ENCODE measurements around the gene PPP1R12C. TPM values are rescaled to one million over a fixed set of nuclear protein-coding genes. Genes with fewer than 3 reads are reported as not detected.

The PPP1R12C gene
- total and polyA plus RNA-seq, 7 donors = 20.5 to 59.1 (median 28.5) TPM

- TF ChIP-seq CTCF (IDR thresholded peaks at IDR 0.05) = no peak
- no peak for DNase-seq
- H3K4me3 ChIP-seq = no peak overlapping the region
- no peaks in the 10 kb centered on the region for H3K27me3 ChIP-seq (ENCODE audit: insufficient read depth in 3 of 3, low read length in 2 of 3)
- H3K27ac ChIP-seq = no peak overlapping the region
- no peak for ATAC-seq
- WGBS, 3 donors = 82 to 87% (median 87%) methylated on average over 5 of the region's 5 CpGs
- H3K36me3 ChIP-seq (ENCODE audit: insufficient read depth in 1 of 2, low read depth in 1 of 2) = peaks cover 5 to 75% of the 10 kb centered on the region in 2 donors
- H3K4me1 ChIP-seq = no peaks in the 10 kb centered on the region
- H3K9me3 ChIP-seq = no peaks in the 10 kb centered on the region
- intact Hi-C loops (cut with DNase I) = no loop called here
Observed at GRCh38 chr19:55044286-55044685, 73.2 kb downstream of the PPP1R12C start.

DNA sequence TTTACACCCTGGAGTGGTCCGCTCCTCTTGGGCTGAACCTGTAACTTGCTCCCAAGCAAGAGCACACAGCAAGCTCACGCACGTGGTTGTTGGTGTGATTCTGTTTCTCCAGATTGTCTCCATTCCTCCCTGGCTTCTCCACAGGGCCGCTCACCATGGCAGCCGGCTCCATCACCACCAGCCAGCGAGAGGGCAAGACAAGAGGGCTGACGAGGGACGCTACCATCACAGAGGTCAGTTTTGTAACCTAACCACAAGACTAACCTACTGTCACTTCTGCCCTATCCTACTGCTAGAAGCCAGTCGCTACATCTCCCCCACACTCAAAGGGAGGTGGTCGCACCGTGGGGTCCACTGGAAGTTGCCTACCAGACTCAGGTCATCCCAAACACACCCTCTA lies 74.7 kb downstream of the PPP1R12C start:
- ATAC-seq (no peak), DNase-seq (no peak)
- Histone ChIP-seq H3K27me3 (ENCODE audit: insufficient read depth in 3 of 3, low read length in 2 of 3) (no peaks in the 10 kb centered on the region), H3K36me3 (ENCODE audit: insufficient read depth in 1 of 2, low read depth in 1 of 2) (peaks cover 3 to 59% of the 10 kb centered on the region in 2 donors), H3K4me1 (no peaks in the 10 kb centered on the region), H3K9me3 (no peaks in the 10 kb centered on the region), H3K27ac (no peak overlapping the region), H3K4me3 (no peak overlapping the region)
- intact Hi-C loops (cut with DNase I) = no loop called here
- WGBS, 3 donors = 70 to 87% (median 78%) methylated on average over 11 of the region's 11 CpGs
- no peak for TF ChIP-seq CTCF (IDR thresholded peaks at IDR 0.05)

- H3K36me3 ChIP-seq (ENCODE audit: insufficient read depth in 1 of 2, low read depth in 1 of 2) = peaks cover 0 to 55% of the 10 kb centered on the region in 2 donors
- H3K4me1 ChIP-seq = no peaks in the 10 kb centered on the region
- no peaks in the 10 kb centered on the region for H3K9me3 ChIP-seq
- ATAC-seq (no peak), DNase-seq (no peak)
- intact Hi-C loops (cut with DNase I) = no loop called here
- no peak overlapping the region for H3K4me3 ChIP-seq
- no peak overlapping the region for H3K27ac ChIP-seq
- 89 to 92% (median 91%) methylated on average over 9 of the region's 9 CpGs for WGBS, 3 donors
- no peaks in the 10 kb centered on the region for H3K27me3 ChIP-seq (ENCODE audit: insufficient read depth in 3 of 3, low read length in 2 of 3)
- TF ChIP-seq CTCF (IDR thresholded peaks at IDR 0.05) = no peak
Observed at GRCh38 chr19:55042344-55042678, 75.1 kb downstream of the PPP1R12C start.

GRCh38 chr19:55041627-55042343 lies 75.7 kb downstream of the PPP1R12C start:
- Histone ChIP-seq H3K27ac (no peak overlapping the region), H3K4me1 (no peaks in the 10 kb centered on the region), H3K9me3 (no peaks in the 10 kb centered on the region), H3K36me3 (ENCODE audit: insufficient read depth in 1 of 2, low read depth in 1 of 2) (peaks cover 0 to 50% of the 10 kb centered on the region in 2 donors), H3K27me3 (ENCODE audit: insufficient read depth in 3 of 3, low read length in 2 of 3) (no peaks in the 10 kb centered on the region), H3K4me3 (no peak overlapping the region)
- 64 to 84% (median 77%) methylated on average over 30 of the region's 30 CpGs for whole genome bisulfite sequencing, 3 donors
- intact Hi-C loops (cut with DNase I) = no loop called here
- no peak for DNase-seq
- ATAC-seq = no peak
- TF ChIP-seq CTCF (IDR thresholded peaks at IDR 0.05) = no peak

DNA sequence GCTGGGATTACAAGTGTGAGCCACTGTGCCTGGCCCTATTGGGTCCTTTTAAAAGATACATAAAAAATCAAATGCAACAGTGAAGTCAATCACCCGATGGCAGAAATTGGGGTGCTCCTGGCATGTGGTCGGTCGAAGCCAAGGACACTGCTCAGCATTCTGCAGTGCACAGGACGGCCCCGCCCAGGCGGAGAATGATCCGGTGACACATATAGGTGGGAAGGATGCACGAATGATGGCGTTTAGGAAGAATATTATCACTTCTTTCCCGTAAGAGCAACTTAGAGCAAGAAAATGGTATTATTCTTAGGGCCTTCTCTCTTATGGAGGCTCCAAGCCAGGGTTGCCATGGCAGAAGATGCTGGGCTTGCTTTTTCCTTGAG lies 76.2 kb downstream of the PPP1R12C start:
- no peak for TF ChIP-seq CTCF (IDR thresholded peaks at IDR 0.05)
- H3K27ac ChIP-seq = no peak overlapping the region
- H3K4me3 ChIP-seq = no peak overlapping the region
- intact Hi-C loops (cut with DNase I) = no loop called here
- WGBS, 3 donors = 83 to 93% (median 92%) methylated on average over 10 of the region's 10 CpGs
- no peaks in the 10 kb centered on the region for H3K27me3 ChIP-seq (ENCODE audit: insufficient read depth in 3 of 3, low read length in 2 of 3)
- H3K36me3 ChIP-seq (ENCODE audit: insufficient read depth in 1 of 2, low read depth in 1 of 2) = peaks cover 0 to 45% of the 10 kb centered on the region in 2 donors
- DNase-seq (no peak), ATAC-seq (no peak)
- H3K4me1 ChIP-seq = no peaks in the 10 kb centered on the region
- H3K9me3 ChIP-seq = no peaks in the 10 kb centered on the region
